ENCODE measurements around the gene ETV1.

- no peak for TF ChIP-seq CTCF (IDR thresholded peaks at IDR 0.05)
- TF ChIP-seq POLR2A (IDR thresholded peaks at IDR 0.05), result no peak
- no peak for TF ChIP-seq POLR2AphosphoS5 (IDR thresholded peaks at IDR 0.05)
Observed at GRCh38 chr7:13953368-13953767, 36.1 kb downstream of the ETV1 start.
